Lower leg skin (tissue), 3 donors: ENCODE data around the gene PCDH15.

ENCODE experiments used
- CTCF ChIP-seq, 3 donors: fragments of 450-650 bp; IDR thresholded peaks; one replicate each; pipeline ENCODE4 v1.5.1; 2016; ENCODE audit warnings: antibody characterized with exemption in 3 of 3, mild to moderate bottlenecking in 3 of 3, moderate library complexity in 2 of 3
- POLR2A ChIP-seq, 2 donors: fragments of 450-650 bp; IDR thresholded peaks; one replicate each; pipeline ENCODE4 v1.6.1; 2016 to 2017; ENCODE audit warnings: antibody characterized with exemption in 2 of 2, mild to moderate bottlenecking in 1 of 2, moderate library complexity in 1 of 2

DNA sequence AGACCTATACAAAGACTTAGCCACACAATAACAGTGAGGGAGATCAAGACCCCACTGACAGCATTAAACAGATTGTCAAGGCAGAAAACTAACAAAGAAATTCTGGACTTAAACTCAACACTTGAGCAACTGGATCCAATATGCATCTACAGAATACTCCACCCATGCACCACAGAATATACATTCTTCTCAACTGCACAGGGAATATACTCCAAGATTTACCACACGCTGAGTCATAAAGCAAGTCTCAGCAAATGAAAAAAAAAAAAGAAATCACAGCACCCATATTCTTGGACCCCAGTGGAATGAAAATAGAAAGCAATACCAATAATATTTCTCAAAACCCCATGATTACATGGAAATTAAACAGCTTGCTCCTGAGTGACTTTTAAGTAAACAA is 680.2 kb downstream of the PCDH15 start:
- TF ChIP-seq CTCF (IDR thresholded peaks at IDR 0.05), result no peak
- TF ChIP-seq POLR2A (IDR thresholded peaks at IDR 0.05), result no peak
